GM19351 (cell line): ENCODE data around the gene RAVER2.
A peak's percentile ranks its signal among the peaks of the same experiment; 100 is the strongest.

Experiments used
- ATAC-seq: cut with Tn5 transposase; IDR thresholded peaks from one replicate; pipeline ENCODE4 v1.9.1; 2021; ENCODE audit warnings: mild to moderate bottlenecking, moderate library complexity; ENCODE audit not compliant: unreplicated experiment

Gene RAVER2

GRCh38 chr1:64873576-64873975 lies 128.7 kb downstream of the RAVER2 start:
- no peak for ATAC-seq

GRCh38 chr1:64874666-64875065 lies 129.8 kb downstream of the RAVER2 start:
- ATAC-seq = no peak

- ATAC-seq = no peak
These were observed 130.2 kb downstream of the RAVER2 start for GRCh38 chr1:64875101-64875500.

- no peak for ATAC-seq
These were observed 130.7 kb downstream of the RAVER2 start for GRCh38 chr1:64875606-64876005.

- no peak for ATAC-seq
These were observed 132.3 kb downstream of the RAVER2 start for GRCh38 chr1:64877151-64877550.

GRCh38 chr1:64877598-64877997 lies 132.7 kb downstream of the RAVER2 start:
- ATAC-seq = no peak

GRCh38 chr1:64878090-64878489 lies 133.2 kb downstream of the RAVER2 start:
- no peak for ATAC-seq

GRCh38 chr1:64878931-64879611 lies 134.2 kb downstream of the RAVER2 start:
- ATAC-seq = no peak

- no peak for ATAC-seq
These were observed 135.6 kb downstream of the RAVER2 start for GRCh38 chr1:64880449-64880848.

- ATAC-seq = peak; percentile 29
These were observed 136.4 kb downstream of the RAVER2 start for GRCh38 chr1:64881281-64881680.
